ENCODE results near the gene NT5DC1.

- TF ChIP-seq POLR2A (IDR thresholded peaks at IDR 0.05) = no peak
- TF ChIP-seq CTCF (IDR thresholded peaks at IDR 0.05 in 8 of 11, conservative IDR thresholded peaks at IDR 0.05 in 3 of 11) = no peak
Observed at GRCh38 chr6:116176596-116176995, 75.9 kb downstream of the NT5DC1 start.

Data from spleen (tissue), 7 donors.